ENCODE measurements around the gene ATE1. TPM values are rescaled to one million over a fixed set of nuclear protein-coding genes. Genes with fewer than 3 reads are reported as not detected.

ATE1 gene
- total and polyA plus RNA-seq, 2 of the 4 experiments (the other 2 are of a cell fraction), result 6.4 to 27.8 TPM

DNA sequence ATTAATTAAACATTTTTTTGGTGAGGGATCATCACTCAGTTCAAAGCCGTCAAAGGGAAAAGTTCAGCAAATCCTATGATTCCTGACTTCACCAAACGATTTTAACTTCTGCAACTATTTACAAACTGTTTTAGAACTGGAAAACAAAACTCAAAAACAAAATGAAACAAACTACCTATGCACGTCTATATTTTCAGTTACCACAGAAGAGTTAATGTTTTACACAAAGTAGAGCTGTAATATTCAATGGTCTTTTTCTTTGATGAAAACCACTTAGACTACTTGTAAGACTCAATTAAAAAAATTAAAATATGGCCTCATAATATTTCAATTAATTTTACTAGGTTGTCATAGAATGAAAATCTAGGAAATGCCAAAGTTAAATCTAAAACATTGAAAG, 131.5 kb downstream of the ATE1 start:
- dilution Hi-C loops (cut with HindIII; ENCODE audit: low sequenced_read_pairs, unreplicated experiment) (no loop called here), intact Hi-C loops (cut with micrococcal nuclease) (no loop called here), in situ Hi-C loops (cut with MboI; ENCODE audit: low sequenced_read_pairs) (no loop called here)
- ChIA-PET CTCF (interaction anchor here (0.6 kb wide), 1 partner anchor 32 kb away, joined by 3 read pairs; no protein-coding TSS in a partner anchor), POLR2A (ENCODE audit: unreplicated experiment) (no interaction called here)
- WGBS, 2 experiments (ENCODE audit: extremely low coverage in 2 of 2, insufficient read length in 1 of 2), result no CpG with 5 or more reads among the region's 3 CpGs
- no peak overlapping the region for H3K27ac ChIP-seq (ENCODE audit: insufficient read depth, low read length)
- H2AK9ac ChIP-seq (replicated peaks; ENCODE audit: low read depth, low read length, poor library complexity), result no peak overlapping the region
- H3K4me1 ChIP-seq (ENCODE audit: control insufficient read depth, insufficient read depth, low read length), result no peaks in the 10 kb centered on the region
- H3K36me3 ChIP-seq (ENCODE audit: control insufficient read depth, insufficient read depth, low read length), result 0 out of 2 replicates have a peak, but pooled peaks cover 3% of the 10 kb centered on the region
- no peak overlapping the region for H3K18ac ChIP-seq (ENCODE audit: low read depth, low read length)
- H4K5ac ChIP-seq (ENCODE audit: low read depth, low read length), result no peak overlapping the region
- no peak overlapping the region for H3K14ac ChIP-seq (replicated peaks; ENCODE audit: low read depth, low read length)
- no peaks in the 10 kb centered on the region for H4K20me1 ChIP-seq (ENCODE audit: insufficient read depth, low read length)
- H3K9me1 ChIP-seq (ENCODE audit: insufficient read depth, low read length), result no peaks in the 10 kb centered on the region; the same call in 1 of the 2 replicates
- H3K4me2 ChIP-seq (ENCODE audit: low read depth, low read length), result no peak overlapping the region
- no peak overlapping the region for H4K8ac ChIP-seq (ENCODE audit: low read depth in 2 of 2, low read length in 2 of 2)
- no peak overlapping the region for H2BK5ac ChIP-seq (ENCODE audit: low read depth, low read length, poor library complexity, severe bottlenecking)
- TF ChIP-seq, protein P1, sequence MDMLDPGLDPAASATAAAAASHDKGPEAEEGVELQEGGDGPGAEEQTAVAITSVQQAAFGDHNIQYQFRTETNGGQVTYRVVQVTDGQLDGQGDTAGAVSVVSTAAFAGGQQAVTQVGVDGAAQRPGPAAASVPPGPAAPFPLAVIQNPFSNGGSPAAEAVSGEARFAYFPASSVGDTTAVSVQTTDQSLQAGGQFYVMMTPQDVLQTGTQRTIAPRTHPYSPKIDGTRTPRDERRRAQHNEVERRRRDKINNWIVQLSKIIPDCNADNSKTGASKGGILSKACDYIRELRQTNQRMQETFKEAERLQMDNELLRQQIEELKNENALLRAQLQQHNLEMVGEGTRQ (IDR thresholded peaks at IDR 0.05; ENCODE audit: low read depth, low read length), result no peak
- H2BK15ac ChIP-seq (ENCODE audit: low read depth, low read length), result no peak overlapping the region
- no peak overlapping the region for H3K9ac ChIP-seq (ENCODE audit: low read depth, low read length)
- DNase-seq, result no peak
- no peak overlapping the region for H4K91ac ChIP-seq (ENCODE audit: insufficient read depth, low read depth, low read length)
- H2BK120ac ChIP-seq (ENCODE audit: low read depth, low read length), result no peak overlapping the region
- no peak for ATAC-seq (ENCODE audit: low read depth)
- H3K9me3 ChIP-seq (ENCODE audit: control insufficient read depth, insufficient read depth, low read length), result no peaks in the 10 kb centered on the region
- no peak overlapping the region for H2BK20ac ChIP-seq (ENCODE audit: low read depth, low read length)
- BruUV-seq (replicated peaks), result no TSS peak
- no peaks in the 10 kb centered on the region for H3K79me1 ChIP-seq (ENCODE audit: low read depth in 1 of 2, low read length in 2 of 2)
- no peak overlapping the region for H2AFZ ChIP-seq (replicated peaks; ENCODE audit: low read length, poor library complexity)
- no peaks in the 10 kb centered on the region for H3K27me3 ChIP-seq (ENCODE audit: control insufficient read depth, insufficient read depth, low read length)
- H2AK5ac ChIP-seq (ENCODE audit: low read depth, low read length), result no peak overlapping the region
- no peak overlapping the region for H3K56ac ChIP-seq (ENCODE audit: extremely low read depth, insufficient read depth, low read length)
- H3K23ac ChIP-seq (ENCODE audit: low read depth, low read length), result no peak overlapping the region
- no peak overlapping the region for H3K4me3 ChIP-seq (ENCODE audit: insufficient read depth, low read depth, low read length)
- H3K4ac ChIP-seq (ENCODE audit: low read depth, low read length), result no peak overlapping the region
